DLD1 (cell line): Measurements from ENCODE around the gene RNF144A.

Source experiments
- in situ Hi-C: cut with HindIII; loops from 2 replicates; pipeline ENCODE4 v1.10.0; 2017; ENCODE audit warnings: low sequenced_read_pairs

RNF144A gene

DNA sequence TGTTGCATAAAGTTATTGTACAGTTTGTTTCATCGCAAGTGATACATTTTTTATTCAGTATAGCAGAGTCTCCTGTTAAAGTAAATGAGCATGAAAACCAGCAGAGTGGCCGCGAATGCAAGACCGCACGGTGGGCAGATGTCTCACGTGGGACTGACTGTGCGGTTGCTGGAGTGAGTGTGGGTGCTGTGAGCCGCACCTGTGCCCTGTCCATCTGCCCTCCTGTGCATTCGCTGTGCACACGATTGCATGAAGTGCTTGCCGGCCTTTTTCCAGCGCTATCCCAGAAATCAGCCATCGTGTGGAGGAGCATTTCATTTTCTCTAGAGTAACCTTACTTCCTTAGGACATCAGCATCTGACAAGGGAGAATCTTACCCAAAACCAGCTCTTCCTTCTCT, 118.7 kb downstream of the RNF144A start:
- in situ Hi-C loops = no loop called here

DNA sequence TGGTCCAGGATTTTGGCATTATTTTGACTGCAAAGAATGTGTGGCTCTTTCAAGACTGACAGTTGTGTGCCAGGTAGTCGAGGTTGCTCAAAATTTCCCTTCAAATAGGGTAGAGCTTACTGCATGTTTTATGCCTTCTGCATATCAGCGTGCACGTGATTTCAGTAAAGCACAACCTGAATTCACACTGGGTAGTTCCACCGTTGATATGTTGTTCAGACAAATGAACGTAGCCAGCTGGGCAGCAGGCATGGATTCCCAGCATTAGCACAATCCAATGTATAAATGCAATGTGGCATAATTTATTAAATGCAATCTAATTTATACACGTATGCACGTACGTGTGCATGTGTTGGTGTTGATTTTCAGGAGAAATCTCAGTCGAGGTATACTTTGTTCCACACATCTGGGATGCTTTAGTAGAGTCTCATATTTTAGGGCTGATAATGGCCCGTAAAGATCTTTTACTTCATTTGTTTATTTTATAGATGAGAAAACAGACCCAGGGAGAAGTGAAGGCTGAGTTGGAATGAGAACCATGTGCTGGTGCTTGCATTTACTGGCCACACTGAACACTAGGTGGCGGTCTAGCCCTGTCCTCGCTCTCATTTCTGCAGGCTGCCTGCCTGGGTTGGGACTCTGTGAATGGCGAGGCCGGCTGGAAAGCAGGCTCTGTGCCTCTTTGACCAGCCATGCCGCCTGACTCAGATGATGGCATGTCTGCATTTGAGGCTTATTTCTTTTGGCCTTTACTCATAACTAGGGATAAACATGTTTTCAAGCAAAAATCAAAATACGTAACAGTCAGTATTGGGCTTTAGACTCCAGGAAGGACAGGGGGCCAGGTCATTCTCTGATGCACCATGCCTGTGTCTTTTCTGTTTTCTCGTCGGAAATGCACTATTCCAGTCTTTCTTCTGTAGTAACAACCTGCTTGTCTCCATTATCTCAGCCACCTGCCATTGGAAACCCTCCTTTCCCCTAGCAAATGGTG, 120.4 kb downstream of the RNF144A start:
- in situ Hi-C loops = no loop called here

DNA sequence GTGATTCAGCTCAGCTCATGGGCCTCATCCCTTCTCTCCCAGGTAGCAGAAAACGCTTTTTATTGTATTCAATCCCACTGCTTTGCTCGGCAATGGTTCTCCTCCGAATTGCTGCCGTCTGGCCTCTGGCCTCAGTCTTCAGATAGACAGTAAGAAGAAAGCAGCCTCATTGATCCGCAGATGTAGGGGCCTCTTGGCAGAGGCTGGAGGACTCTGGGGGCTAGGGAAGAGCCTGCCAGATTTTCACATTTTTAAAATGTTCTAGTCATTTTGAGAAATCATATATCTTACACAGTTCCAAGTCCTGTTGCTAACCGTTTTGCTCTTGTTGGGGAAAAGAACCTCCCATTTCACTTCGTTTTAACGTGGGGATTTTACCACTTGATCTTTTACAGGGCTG, 123.3 kb downstream of the RNF144A start:
- in situ Hi-C loops = no loop called here

DNA sequence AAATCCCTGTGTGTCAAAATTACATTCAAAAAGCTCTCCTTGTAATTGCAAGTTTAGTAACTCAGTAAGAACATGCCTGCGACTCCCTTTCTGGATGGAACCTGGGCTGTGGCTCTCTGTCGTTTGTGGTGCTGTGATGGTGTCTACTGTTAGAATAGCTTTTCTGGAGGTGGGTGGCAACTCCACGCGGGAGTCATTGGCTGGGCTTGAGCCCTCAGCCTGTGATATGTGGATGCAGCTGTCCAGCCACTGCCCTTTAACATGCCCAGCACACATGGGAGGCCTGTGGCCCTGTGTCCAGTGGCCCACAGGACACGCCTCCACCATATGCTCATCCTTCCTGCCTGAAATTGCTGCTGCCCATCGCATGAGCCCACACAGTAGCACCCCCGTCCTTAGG, 124.2 kb downstream of the RNF144A start:
- in situ Hi-C loops = no loop called here

GRCh38 chr2:7043690-7044089, 126.5 kb downstream of the RNF144A start:
- in situ Hi-C loops = no loop called here

DNA sequence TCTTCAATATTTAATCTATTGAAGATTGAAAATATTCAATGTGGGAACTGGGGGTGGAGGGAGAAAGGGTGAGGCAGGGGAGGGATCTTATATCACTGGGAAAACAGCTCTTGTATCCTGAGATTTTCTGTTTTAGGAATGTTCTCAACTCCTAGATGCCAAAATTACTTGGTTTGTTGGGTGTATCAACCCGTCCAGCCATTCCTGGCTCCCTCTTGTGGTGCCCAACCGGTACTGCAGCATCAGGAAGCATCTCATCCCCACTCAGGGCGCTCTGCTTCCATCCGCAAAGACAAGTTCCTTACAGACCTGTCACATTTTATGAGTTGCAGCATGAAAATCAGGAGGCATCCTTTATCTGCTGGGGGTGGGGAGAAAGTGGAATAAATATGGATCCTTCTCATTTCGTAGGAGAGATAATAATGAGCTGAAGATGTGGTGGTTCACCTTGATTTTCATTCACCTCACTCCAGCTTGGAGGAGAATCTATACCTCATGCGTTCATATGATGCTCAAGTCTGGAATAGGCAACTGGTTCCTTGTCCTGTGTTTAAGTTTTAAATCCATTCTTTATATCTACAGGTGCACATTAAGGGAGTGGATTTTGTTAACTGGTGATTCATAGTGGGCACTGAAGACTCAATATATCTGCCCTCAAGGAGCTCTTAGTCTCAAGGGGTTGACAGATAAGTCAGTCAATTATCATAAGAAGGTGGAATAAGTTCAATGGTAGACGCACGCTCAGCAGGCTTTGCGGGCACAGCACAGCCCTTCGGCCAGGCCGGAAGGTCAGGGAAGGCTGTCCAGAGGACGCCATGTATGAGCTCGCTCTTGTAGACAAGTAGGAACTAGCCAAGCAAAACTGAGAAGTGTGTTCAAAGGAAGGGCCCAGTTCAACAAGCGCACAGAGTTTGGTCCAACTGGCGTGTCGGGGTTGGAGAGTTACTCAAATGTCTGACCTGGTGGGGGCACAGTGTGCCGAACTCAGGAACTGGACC, 127.3 kb downstream of the RNF144A start:
- in situ Hi-C loops = no loop called here

GRCh38 chr2:7045601-7046590, 128.7 kb downstream of the RNF144A start:
- in situ Hi-C loops = no loop called here

GRCh38 chr2:7047661-7048060, 130.4 kb downstream of the RNF144A start:
- in situ Hi-C loops = no loop called here

DNA sequence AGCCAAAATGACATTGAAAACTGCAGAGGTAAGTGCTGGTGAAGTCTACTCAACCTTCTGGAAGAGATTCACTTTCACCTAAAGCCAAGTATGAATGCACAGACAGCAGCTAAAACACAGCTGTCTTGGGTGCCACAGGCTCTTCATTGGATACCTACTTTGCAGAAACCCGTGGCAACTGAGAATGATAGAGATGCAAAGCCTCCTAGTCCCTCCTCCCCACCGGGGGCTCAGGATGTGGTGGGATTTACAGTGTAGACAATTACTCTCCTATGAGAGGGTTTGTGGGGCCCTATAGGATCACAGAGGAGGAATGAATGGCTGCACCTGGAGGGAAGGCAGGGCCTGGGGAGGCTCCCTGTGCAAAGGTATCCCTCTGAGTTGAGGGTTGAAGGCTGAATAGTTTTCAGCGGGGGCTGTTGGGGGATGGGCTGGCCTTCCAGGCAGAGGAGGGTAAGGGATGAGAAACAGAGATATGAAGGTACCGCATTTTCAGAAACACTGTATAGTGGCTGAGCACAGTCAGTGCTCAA, 131.6 kb downstream of the RNF144A start:
- in situ Hi-C loops = no loop called here

DNA sequence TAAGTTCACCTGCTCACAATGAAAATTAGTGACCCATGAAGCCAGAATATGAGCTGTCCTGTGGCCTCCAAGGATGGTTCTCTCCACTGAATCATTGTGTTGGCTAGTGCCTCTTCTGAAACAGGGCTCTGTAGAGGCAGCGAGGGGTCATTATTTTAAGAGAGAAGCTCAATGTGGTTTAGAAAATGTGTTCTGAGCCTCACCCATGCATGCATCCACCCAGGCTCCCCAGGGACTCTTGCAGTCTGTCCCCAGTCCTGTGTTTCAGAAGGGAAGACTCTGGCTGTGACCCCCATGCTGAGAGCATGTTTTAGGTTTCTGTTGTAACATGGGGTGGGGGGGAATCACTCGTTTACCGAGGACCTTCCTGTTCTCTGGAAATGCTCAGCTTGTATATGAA, 135.2 kb downstream of the RNF144A start:
- in situ Hi-C loops = no loop called here

GRCh38 chr2:7053650-7054265, 136.5 kb downstream of the RNF144A start:
- in situ Hi-C loops = no loop called here

DNA sequence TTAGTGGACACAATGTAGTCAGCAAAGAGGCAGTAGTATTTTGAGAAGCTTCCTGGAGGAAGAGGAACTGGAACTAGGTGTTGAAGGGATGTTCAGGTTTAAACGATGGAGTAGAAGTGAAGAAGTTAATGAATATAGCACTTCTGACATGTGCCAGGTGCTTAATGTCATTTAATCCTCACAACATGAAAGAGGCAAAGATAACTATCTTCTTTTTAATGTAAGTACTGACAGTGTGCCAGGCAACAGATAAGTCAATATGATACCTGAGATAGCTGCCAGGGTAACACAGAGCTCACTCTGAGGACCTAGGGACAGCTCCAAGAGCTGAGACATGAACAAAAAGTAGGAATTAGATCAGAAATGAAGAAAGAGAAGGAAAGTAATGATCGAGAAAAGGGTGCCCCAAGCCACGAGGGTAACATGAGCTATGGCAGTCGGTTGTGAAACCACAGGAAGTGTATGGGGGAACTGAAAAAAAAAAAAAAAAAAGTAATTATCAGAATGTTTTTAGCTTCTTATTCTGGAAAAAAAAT, 140.7 kb downstream of the RNF144A start:
- in situ Hi-C loops = no loop called here

- in situ Hi-C loops = no loop called here
Measured at GRCh38 chr2:7060156-7060555, 142.9 kb downstream of the RNF144A start.

GRCh38 chr2:7060631-7061449, 143.6 kb downstream of the RNF144A start:
- in situ Hi-C loops = no loop called here

DNA sequence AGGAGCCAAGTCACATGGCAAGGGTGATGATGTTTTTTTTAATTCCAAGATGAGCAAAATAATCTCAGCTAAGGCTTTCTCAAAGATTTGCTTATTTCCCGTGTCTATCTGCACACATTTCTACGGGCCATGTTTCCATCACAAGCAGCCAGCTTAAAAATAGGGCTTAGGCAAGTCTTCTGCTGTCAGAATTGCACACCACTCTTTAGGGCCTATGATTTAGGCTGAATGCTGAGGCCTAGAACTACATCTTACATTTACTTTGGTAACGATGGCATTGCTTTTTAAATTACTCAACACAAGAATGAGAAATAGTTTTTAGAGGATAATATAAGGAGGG, 144.2 kb downstream of the RNF144A start:
- in situ Hi-C loops = no loop called here

GRCh38 chr2:7061921-7062320, 144.7 kb downstream of the RNF144A start:
- in situ Hi-C loops = no loop called here

DNA sequence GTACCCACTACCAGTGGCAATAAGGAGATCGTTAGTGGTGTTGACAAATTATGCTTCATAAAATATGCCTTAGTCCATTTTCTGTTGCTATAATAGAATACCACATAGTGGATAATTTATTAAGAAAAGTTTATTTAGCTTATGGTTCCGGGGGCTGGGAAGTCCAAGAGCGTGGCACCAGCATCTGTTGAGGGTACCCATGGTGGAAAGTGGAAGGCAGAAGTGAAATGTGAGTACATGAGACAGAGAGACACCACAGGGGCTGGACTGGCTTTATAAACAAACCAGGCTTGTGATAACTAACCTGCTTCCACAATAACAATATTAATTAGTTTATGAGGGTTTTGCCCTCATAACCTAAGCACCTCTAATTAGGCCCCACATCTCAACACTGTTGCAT, 146.6 kb downstream of the RNF144A start:
- in situ Hi-C loops = no loop called here

DNA sequence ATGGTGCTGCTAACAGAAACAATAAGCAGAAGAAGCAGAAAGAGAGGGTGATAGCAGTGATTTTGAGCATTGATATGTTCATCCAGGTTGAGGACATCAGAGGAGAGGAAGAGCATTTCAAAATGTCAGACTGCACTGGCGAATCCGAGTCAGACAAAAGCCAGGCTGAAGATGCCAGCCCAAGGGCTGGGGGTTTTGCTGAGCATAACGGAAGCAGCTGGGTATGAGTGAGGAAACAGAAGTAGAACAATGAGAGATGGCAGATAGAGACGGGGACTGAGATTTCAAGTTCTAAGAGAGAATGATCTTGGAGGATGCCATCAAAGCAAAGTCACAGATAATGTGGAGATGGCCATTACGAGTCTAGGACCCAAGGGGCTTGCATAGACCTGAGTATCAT, 151.2 kb downstream of the RNF144A start:
- in situ Hi-C loops = no loop called here

DNA sequence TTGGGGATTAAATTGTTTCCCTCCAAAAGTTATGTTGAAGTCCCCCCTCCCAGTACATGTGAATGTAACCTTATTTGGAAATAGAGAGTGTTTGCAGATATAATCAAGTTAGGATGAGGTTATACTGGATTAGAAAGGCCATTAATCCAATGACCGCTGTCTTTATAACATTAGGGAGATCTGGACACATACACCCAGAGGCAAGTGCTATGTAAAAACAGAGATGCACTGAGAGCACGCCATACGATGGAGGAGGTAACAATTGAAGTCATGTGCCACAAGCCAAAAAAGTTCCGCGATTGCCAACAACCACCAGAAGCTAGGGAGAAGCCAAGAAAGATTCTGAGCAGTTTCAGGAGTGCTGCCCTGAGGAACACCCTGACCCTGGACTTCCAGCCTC, 153.3 kb downstream of the RNF144A start:
- in situ Hi-C loops = no loop called here
